Sigmoid colon (tissue), 7 donors: ENCODE data around the gene MYO18A. TPM values are rescaled to one million over a fixed set of nuclear protein-coding genes. Genes with fewer than 3 reads are reported as not detected.
A peak's percentile ranks its signal among the peaks of the same experiment; 100 is the strongest.
"Not testable (repeated sequence)": the region's sequence is repeated elsewhere in the genome, so short reads cannot be mapped to it uniquely, and the experiment has no call there.

Experiments used
- DNase-seq: peaks from one replicate; pipeline ENCODE4 v3.0.0-alpha.2; 2019
- H3K27ac ChIP-seq, 4 donors: fragments of 200-600 bp; sonication (generic); one replicate each; pipeline ENCODE4 v1.5.1; 2016 to 2019; ENCODE audit warnings: mild to moderate bottlenecking in 1 of 4
- H3K27me3 ChIP-seq, 3 donors: fragments of 200-600 bp; sonication (generic); one replicate each; pipeline ENCODE4 v1.5.1; 2019; ENCODE audit warnings: mild to moderate bottlenecking in 1 of 3
- H3K36me3 ChIP-seq, 4 donors: fragments of 200-600 bp; sonication (generic); one replicate each; pipeline ENCODE4 v1.5.1; 2016 to 2019
- H3K4me1 ChIP-seq, 4 donors: fragments of 200-600 bp; sonication (generic); one replicate each; pipeline ENCODE4 v1.5.1; 2017 to 2019
- H3K4me3 ChIP-seq, 4 donors: fragments of 200-600 bp; sonication (generic); one replicate each; pipeline ENCODE4 v1.5.1; 2017 to 2019; ENCODE audit warnings: mild to moderate bottlenecking in 2 of 4, moderate library complexity in 1 of 4
- H3K9me3 ChIP-seq, 4 donors: fragments of 200-600 bp in 3 of 4; sonication (generic) in 3 of 4; one replicate each; pipeline versions ENCODE4 v1.5.1 to v1.6.1; 2013 to 2019
- EP300 ChIP-seq, 4 donors: sonication (generic); formaldehyde crosslinking; IDR thresholded peaks; one replicate each; pipeline ENCODE4 v1.6.1; 2017; ENCODE audit warnings: antibody characterized with exemption in 4 of 4
- POLR2A ChIP-seq, 2 donors: fragments of 450-650 bp; IDR thresholded peaks; one replicate each; pipeline ENCODE4 v1.6.1; 2016; ENCODE audit warnings: antibody characterized with exemption in 2 of 2, mild to moderate bottlenecking in 2 of 2, moderate library complexity in 2 of 2
- POLR2AphosphoS5 ChIP-seq, 4 donors: sonication (generic); formaldehyde crosslinking; IDR thresholded peaks; one replicate each; pipeline ENCODE4 v1.6.1; 2017; ENCODE audit warnings: antibody characterized with exemption in 4 of 4
- WGBS, 2 donors: extraction: QIAGEN DNeasy Blood & Tissue Kit; methylation state at CpG; one replicate each; pipeline ENCODE4 v1.1.7; 2013; 5-methylcytosine and 5-hydroxymethylcytosine counted together
- intact Hi-C: fragments of 100-400 bp; cut with DNase I; formaldehyde crosslinking; loops from one replicate; pipeline ENCODE4 v1.15.1; 2023
- polyA plus RNA-seq, 3 donors: library from polyadenylated mRNA; stranded (reverse); fragments of 200-250 nt; gene quantifications; one replicate each; pipeline ENCODE4 v1.2.3, GENCODE V29; 2013
- total RNA-seq, 4 donors: library from RNA; depleted of rRNA; stranded (reverse); fragments of >200 nt; gene quantifications; one replicate each; pipeline ENCODE4 v1.1.0, GENCODE V29; 2016
- TF ChIP-seq, protein P1 (sequence below), 4 experiments: fragments of 450-650 bp in 3 of 4; fragments of 200-600 bp in 1 of 4; IDR thresholded peaks; one replicate each; pipeline ENCODE4 v1.5.1; 2016 to 2019; ENCODE audit warnings: antibody characterized with exemption in 4 of 4, mild to moderate bottlenecking in 3 of 4, moderate library complexity in 2 of 4
- donor health status: healthy with polysubstance abuse.
- donor health status: Bipolar disorder and iron deficiency.
- donor health status: healthy.

MYO18A gene
- total and polyA plus RNA-seq, 7 donors: 24.0 to 92.6 (median 48.4) TPM

DNA sequence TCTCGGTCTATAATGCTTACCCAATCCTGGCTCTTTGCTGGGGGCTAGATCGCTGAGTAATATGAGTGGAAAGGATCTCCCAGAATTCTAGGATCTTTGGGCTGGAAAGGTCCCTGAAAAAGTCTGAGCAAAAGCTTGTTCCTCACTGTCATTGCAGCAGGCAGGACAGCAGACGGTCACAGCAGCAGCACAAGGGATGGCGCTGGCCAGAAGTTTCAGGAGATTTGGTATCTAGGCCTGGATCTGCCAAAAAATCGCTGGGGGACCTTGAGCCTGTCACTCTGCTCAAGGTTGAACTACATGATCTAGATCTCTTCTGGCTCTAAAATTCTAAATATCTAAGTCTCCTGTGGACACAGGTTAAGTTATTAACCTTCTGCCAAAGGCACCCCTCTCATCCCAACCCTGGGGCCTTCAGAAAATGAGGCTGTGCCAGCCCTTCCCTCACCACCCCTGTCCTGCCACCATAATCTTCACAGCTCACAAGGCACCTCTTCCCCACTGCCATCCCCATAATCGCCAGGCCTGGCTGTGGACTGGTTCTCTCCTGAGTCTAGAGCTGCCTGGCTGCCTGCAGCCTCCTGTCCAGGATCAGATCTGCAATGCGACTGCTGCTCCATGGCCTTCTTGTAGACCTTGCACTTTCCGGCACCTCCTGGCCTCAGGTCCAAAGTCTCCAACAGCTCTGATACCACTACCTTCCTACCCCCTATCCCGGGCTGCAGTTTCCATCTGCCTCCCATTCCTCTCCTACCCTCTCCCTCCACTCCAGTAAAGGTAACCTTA, 10.2 kb downstream of the MYO18A start:
- Histone ChIP-seq H3K27me3 (no peaks in the 10 kb centered on the region), H3K9me3 (no peaks in the 10 kb centered on the region), H3K36me3 (peaks cover 10 to 18% (median 14%) of the 10 kb centered on the region in 4 donors), H3K27ac (no peak overlapping the region), H3K4me3 (no peak overlapping the region), H3K4me1 (peaks cover 0 to 8% (median 2%) of the 10 kb centered on the region in 4 donors)
- TF ChIP-seq, protein P1, sequence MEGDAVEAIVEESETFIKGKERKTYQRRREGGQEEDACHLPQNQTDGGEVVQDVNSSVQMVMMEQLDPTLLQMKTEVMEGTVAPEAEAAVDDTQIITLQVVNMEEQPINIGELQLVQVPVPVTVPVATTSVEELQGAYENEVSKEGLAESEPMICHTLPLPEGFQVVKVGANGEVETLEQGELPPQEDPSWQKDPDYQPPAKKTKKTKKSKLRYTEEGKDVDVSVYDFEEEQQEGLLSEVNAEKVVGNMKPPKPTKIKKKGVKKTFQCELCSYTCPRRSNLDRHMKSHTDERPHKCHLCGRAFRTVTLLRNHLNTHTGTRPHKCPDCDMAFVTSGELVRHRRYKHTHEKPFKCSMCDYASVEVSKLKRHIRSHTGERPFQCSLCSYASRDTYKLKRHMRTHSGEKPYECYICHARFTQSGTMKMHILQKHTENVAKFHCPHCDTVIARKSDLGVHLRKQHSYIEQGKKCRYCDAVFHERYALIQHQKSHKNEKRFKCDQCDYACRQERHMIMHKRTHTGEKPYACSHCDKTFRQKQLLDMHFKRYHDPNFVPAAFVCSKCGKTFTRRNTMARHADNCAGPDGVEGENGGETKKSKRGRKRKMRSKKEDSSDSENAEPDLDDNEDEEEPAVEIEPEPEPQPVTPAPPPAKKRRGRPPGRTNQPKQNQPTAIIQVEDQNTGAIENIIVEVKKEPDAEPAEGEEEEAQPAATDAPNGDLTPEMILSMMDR (IDR thresholded peaks at IDR 0.05): no peak
- no peak for TF ChIP-seq EP300 (IDR thresholded peaks at IDR 0.05)
- no peak for TF ChIP-seq POLR2A (IDR thresholded peaks at IDR 0.05)
- TF ChIP-seq POLR2AphosphoS5 (IDR thresholded peaks at IDR 0.05): no peak
- no peak for DNase-seq
- intact Hi-C loops: no loop called here
- 93 to 94% methylated on average over 9 of the region's 9 CpGs for WGBS, 2 donors

DNA sequence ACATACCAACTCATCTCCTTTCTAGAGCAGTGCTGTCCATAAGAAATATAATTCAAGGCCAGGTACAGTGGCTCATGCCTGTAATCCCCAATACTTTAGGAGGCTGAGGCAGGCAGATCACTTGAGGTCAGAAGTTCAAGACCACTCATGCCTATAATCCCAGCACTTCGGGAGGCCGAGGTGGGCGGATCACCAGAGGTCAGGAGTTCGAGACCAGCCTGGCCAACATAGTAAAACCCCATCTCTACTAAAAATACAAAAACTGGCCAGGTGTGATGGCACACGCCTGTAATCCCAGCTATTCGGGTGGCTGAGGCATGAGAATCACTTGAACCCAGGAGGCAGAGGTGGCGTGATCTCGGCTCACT, 11.5 kb downstream of the MYO18A start:
- intact Hi-C loops, H3K4me1 ChIP-seq, H3K27ac ChIP-seq, DNase-seq, H3K4me3 ChIP-seq, H3K9me3 ChIP-seq, H3K27me3 ChIP-seq: not testable (repeated sequence)
- WGBS, 2 donors: 93 to 94% methylated on average over 8 of the region's 8 CpGs
- peaks cover 10 to 21% (median 14%) of the 10 kb centered on the region in 4 donors for H3K36me3 ChIP-seq

DNA sequence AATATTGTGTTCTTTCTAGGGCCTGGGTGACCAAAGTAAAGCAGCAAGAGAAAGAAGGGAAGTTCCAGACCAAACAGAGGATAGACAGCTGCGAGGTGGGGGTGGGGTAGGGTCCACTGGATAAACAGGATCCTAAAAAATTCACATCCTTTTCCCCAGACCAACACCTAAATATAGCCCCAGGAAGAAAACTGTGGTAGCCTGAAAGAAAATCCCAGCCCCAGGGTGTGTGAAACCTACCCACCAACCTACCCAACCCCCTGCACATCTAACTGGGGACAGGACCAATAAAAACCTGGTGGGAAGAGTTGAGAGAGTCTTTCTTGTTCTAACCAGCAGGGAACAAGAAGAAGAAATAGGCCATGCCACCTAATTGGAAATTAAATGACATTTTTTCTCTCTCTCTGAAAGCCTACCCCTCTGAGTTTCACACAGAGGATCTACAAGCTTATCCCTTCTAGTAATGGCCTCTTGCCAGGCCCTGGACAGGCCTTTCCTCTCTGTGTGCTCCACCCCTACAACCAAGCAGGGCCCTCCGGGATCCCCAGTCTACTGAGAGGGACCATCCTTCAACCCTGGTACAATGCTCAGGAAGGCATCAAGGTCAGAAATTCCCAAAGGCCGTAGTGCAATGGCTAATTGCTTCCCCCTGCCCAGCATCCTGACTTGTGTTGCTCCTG, 12.0 kb downstream of the MYO18A start:
- H3K4me3 ChIP-seq: no peak overlapping the region
- peaks cover 10 to 21% (median 14%) of the 10 kb centered on the region in 4 donors for H3K36me3 ChIP-seq
- H3K9me3 ChIP-seq: no peaks in the 10 kb centered on the region
- no peaks in the 10 kb centered on the region for H3K27me3 ChIP-seq
- 74 to 85% methylated on average over 3 of the region's 3 CpGs for WGBS, 2 donors
- intact Hi-C loops: no loop called here
- no peak overlapping the region for H3K27ac ChIP-seq
- peak; percentile 61 for DNase-seq
- no peak for TF ChIP-seq EP300 (IDR thresholded peaks at IDR 0.05)
- no peak for TF ChIP-seq POLR2A (IDR thresholded peaks at IDR 0.05)
- TF ChIP-seq, protein P1 (IDR thresholded peaks at IDR 0.05): no peak
- TF ChIP-seq POLR2AphosphoS5 (IDR thresholded peaks at IDR 0.05): no peak
- peaks cover 0 to 8% (median 2%) of the 10 kb centered on the region in 4 donors for H3K4me1 ChIP-seq

DNA sequence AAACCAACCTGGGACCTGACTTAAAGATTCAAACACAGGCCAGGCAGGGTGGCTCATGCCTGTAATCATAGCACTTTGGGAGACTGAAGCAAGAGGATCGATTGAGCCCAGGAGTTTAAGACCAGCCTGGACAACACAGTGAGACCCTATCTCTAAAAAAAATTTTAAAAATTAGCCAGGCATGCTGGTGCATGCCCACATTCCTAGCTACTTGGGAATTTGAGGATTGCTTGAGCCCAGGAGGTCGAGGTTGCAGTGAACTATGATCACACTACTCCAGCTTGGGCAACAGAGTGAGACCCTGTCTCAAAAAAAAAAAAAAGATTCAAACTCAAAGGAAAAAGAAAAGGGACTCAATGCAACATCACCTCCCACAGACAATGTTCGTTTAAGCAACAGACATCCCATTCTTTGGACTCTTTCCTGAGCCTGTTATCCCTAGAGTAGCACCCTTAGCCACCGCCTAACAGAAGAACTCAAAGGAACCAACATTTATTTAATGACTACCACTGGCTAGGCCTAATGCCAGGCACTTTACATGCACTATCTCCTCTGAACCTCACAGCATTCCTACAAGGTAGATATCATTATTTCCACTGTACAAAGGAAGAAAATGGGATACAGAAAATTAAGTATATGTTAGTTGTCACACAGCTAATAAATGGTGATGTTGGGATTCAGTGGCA, 12.7 kb downstream of the MYO18A start:
- Histone ChIP-seq H3K27me3 (no peaks in the 10 kb centered on the region), H3K9me3 (no peaks in the 10 kb centered on the region), H3K4me3 (no peak overlapping the region), H3K36me3 (peaks cover 10 to 21% (median 14%) of the 10 kb centered on the region in 4 donors), H3K27ac (no peak overlapping the region), H3K4me1 (peaks cover 0 to 8% (median 2%) of the 10 kb centered on the region in 4 donors)
- intact Hi-C loops: no loop called here
- TF ChIP-seq POLR2AphosphoS5 (IDR thresholded peaks at IDR 0.05) (no peak), POLR2A (IDR thresholded peaks at IDR 0.05) (no peak), EP300 (IDR thresholded peaks at IDR 0.05) (no peak)
- TF ChIP-seq, protein P1 (IDR thresholded peaks at IDR 0.05): no peak
- WGBS, 2 donors: 83 to 84% methylated on average over 4 of the region's 4 CpGs
- DNase-seq: no peak

DNA sequence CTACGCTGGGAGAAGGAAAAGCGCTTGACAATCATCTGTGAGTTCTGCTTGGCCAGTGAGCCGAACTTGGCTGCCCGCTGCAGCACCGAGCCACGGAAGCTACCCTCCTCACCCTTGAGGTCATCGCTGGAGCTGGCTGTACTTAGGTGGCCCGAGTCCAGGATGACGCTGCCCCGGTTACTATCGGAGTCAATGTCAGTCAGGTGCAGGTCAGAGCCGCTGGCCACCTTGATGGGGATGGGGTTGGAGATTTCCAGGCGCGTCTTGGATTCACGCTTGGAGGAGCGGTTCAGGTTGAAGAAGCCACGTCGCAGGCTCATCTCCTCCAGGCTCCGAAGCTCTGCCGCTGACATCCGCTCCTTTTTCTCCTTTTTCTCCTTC, 13.7 kb downstream of the MYO18A start:
- H3K27ac ChIP-seq: no peak overlapping the region
- H3K4me3 ChIP-seq: no peak overlapping the region
- no peaks in the 10 kb centered on the region for H3K27me3 ChIP-seq
- peaks cover 10 to 21% (median 14%) of the 10 kb centered on the region in 4 donors for H3K36me3 ChIP-seq
- TF ChIP-seq, protein P1 (IDR thresholded peaks at IDR 0.05): no peak
- TF ChIP-seq POLR2A (IDR thresholded peaks at IDR 0.05) (no peak), EP300 (IDR thresholded peaks at IDR 0.05) (no peak), POLR2AphosphoS5 (IDR thresholded peaks at IDR 0.05) (no peak)
- WGBS, 2 donors: 97 to 98% methylated on average over 21 of the region's 21 CpGs
- H3K4me1 ChIP-seq: peaks cover 0 to 8% (median 2%) of the 10 kb centered on the region in 4 donors
- no peaks in the 10 kb centered on the region for H3K9me3 ChIP-seq
- intact Hi-C loops: no loop called here
- no peak for DNase-seq
